Right lobe of liver (tissue), 6 donors: ENCODE data around the gene SNX9. TPM values are rescaled to one million over a fixed set of nuclear protein-coding genes. Genes with fewer than 3 reads are reported as not detected.

ENCODE experiments used
- ATAC-seq, 4 donors: fragments of 200-7000 bp; cut with Tn5 transposase; one replicate each; pipeline ENCODE4 v1.9.1; 2020; ENCODE audit warnings: mild to moderate bottlenecking in 4 of 4, moderate library complexity in 4 of 4
- DNase-seq, 3 donors: peaks; one replicate each; pipeline ENCODE4 v3.0.0-alpha.2; 2020
- H3K27ac ChIP-seq, 3 donors: fragments of 200-600 bp; one replicate each; pipeline ENCODE4 v1.8.0; 2022
- H3K27me3 ChIP-seq, 2 donors: fragments of 200-600 bp; one replicate each; pipeline ENCODE4 v1.8.0; 2022
- H3K36me3 ChIP-seq, 4 donors: fragments of 200-600 bp; sonication (generic) in 1 of 4; one replicate each; pipeline versions ENCODE4 v1.5.1 to v1.8.0; 2017 to 2022; ENCODE audit warnings: control low read depth in 1 of 4
- H3K4me1 ChIP-seq, 4 donors: fragments of 200-600 bp; sonication (generic) in 1 of 4; one replicate each; pipeline versions ENCODE4 v1.5.1 to v1.8.0; 2017 to 2022; ENCODE audit warnings: control low read depth in 1 of 4
- H3K4me3 ChIP-seq, 3 donors: fragments of 200-600 bp; one replicate each; pipeline ENCODE4 v1.8.0; 2022
- H3K9me3 ChIP-seq, 4 donors: fragments of 200-600 bp; sonication (generic) in 1 of 4; one replicate each; pipeline versions ENCODE4 v1.5.1 to v1.8.0; 2017 to 2022; ENCODE audit warnings: control low read depth in 1 of 4
- POLR2A ChIP-seq: fragments of 450-650 bp; IDR thresholded peaks from one replicate; pipeline ENCODE4 v1.6.1; 2017; ENCODE audit warnings: antibody characterized with exemption, mild to moderate bottlenecking
- WGBS: methylation state at CpG from one replicate; pipeline ENCODE4 v1.1.6; 2018; ENCODE audit warnings: low coverage, low lambda C conversion rate; ENCODE audit not compliant: insufficient coverage; ENCODE audit errors: missing lambda C conversion rate; 5-methylcytosine and 5-hydroxymethylcytosine counted together
- intact Hi-C, 2 donors: fragments of 100-400 bp; cut with DNase I; formaldehyde crosslinking; loops; one replicate each; pipeline versions ENCODE4 v1.11.2 to v1.14.1; 2022
- total RNA-seq, 6 experiments: library from RNA; depleted of rRNA in 2 of 6; stranded (reverse); fragments of >200 nt in 2 of 6; fragmentation: NEBNext Ultra II Directional in 3 of 6; extraction: Animal tissue kit (Norgen Biotek cat#: 25700) in 3 of 6; gene quantifications; one replicate each; pipeline versions ENCODE4 v1.1.0 to v1.2.4, GENCODE V29; 2016 to 2023
- TF ChIP-seq, protein P1 (sequence below), 4 donors: fragments of 200-600 bp in 3 of 4; fragments of 450-650 bp in 1 of 4; IDR thresholded peaks; one replicate each; pipeline versions ENCODE4 v1.5.1 to v1.8.0; 2016 to 2022; ENCODE audit warnings: antibody characterized with exemption in 4 of 4, mild to moderate bottlenecking in 2 of 4
- donor health status: DM: no; HTN: yes; CAD: no.
- donor health status: DM: no; HTN: no; CAD: no.
- donor health status: DM: no; HTN: no; CAD: no.
- donor health status: DM: no; HTN: yes; CAD: no.
- donor health status: DM: no; HTN: yes; CAD: no.

SNX9 gene
- total RNA-seq, 6 experiments from 2014 or later: 24.6 to 38.0 (median 29.3) TPM

- Histone ChIP-seq H3K36me3 (no peaks in the 10 kb centered on the region), H3K27me3 (no peaks in the 10 kb centered on the region), H3K9me3 (no peaks in the 10 kb centered on the region), H3K27ac (no peak overlapping the region), H3K4me1 (no peaks in the 10 kb centered on the region), H3K4me3 (no peak overlapping the region)
- 40% methylated on average over 3 of the region's 3 CpGs for WGBS
- DNase-seq (no peak), ATAC-seq (no peak)
- intact Hi-C loops: no loop called here
- TF ChIP-seq POLR2A: no peak
- TF ChIP-seq, protein P1, sequence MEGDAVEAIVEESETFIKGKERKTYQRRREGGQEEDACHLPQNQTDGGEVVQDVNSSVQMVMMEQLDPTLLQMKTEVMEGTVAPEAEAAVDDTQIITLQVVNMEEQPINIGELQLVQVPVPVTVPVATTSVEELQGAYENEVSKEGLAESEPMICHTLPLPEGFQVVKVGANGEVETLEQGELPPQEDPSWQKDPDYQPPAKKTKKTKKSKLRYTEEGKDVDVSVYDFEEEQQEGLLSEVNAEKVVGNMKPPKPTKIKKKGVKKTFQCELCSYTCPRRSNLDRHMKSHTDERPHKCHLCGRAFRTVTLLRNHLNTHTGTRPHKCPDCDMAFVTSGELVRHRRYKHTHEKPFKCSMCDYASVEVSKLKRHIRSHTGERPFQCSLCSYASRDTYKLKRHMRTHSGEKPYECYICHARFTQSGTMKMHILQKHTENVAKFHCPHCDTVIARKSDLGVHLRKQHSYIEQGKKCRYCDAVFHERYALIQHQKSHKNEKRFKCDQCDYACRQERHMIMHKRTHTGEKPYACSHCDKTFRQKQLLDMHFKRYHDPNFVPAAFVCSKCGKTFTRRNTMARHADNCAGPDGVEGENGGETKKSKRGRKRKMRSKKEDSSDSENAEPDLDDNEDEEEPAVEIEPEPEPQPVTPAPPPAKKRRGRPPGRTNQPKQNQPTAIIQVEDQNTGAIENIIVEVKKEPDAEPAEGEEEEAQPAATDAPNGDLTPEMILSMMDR (IDR thresholded peaks at IDR 0.05): no peak
Measured at GRCh38 chr6:157806131-157806855, 16.8 kb upstream of the SNX9 start.

GRCh38 chr6:157806856-157807215, 16.2 kb upstream of the SNX9 start:
- intact Hi-C loops: no loop called here
- DNase-seq (no peak), ATAC-seq (no peak)
- H3K4me3 ChIP-seq: no peak overlapping the region
- no peak overlapping the region for H3K27ac ChIP-seq
- no peaks in the 10 kb centered on the region for H3K27me3 ChIP-seq
- H3K4me1 ChIP-seq: no peaks in the 10 kb centered on the region
- no peak for TF ChIP-seq POLR2A
- WGBS: 84% methylated on average over 3 of the region's 3 CpGs
- no peaks in the 10 kb centered on the region for H3K36me3 ChIP-seq
- H3K9me3 ChIP-seq: no peaks in the 10 kb centered on the region

GRCh38 chr6:157808405-157808950, 14.6 kb upstream of the SNX9 start:
- WGBS: 94% methylated on average over 2 of the region's 2 CpGs
- intact Hi-C loops: no loop called here

DNA sequence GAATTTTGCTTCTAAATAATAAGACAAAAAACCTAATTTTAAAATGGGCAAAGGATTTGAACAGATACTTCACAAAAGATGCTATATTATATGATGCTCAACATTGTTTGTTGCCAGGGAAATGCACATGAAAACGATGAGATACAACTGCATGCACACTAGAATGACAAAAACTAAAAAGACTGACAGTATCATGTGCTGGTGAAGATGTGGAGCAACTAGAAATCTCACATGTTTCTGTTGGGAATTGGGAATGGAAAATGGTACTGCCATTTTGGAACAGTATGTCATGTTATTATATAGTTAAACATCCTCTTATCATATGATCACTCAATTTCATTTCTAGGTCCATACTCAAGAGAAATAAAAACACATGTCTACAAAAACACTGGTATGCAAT, 13.4 kb upstream of the SNX9 start:
- intact Hi-C loops: no loop called here

More at GRCh38 chr6:157808405-157808950, 14.6 kb upstream of the SNX9 start:
- ATAC-seq (no peak), DNase-seq (no peak)
- no peak overlapping the region for H3K27ac ChIP-seq
- TF ChIP-seq, protein P1 (IDR thresholded peaks at IDR 0.05): no peak
- TF ChIP-seq POLR2A: no peak
- no peak overlapping the region for H3K4me3 ChIP-seq
- no peaks in the 10 kb centered on the region for H3K9me3 ChIP-seq
- no peaks in the 10 kb centered on the region for H3K4me1 ChIP-seq
- H3K36me3 ChIP-seq: no peaks in the 10 kb centered on the region
- no peaks in the 10 kb centered on the region for H3K27me3 ChIP-seq

DNA sequence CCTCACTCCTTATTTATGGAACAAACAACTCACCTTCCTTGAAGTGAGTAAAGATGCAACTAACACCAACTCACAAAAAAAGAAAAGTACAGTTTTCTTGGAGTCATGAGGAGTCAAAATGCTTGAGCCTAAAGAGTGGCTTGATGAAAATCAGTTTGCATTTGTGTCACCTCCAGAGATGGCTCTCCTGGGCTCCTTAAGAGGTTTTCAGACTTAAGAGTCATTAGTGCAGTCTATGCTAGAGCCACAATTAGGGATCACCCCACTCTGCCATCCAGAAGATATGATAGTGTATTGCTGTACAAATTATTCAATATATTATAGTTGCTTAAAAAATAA, 11.9 kb upstream of the SNX9 start:
- ATAC-seq: no peak
- TF ChIP-seq, protein P1 (IDR thresholded peaks at IDR 0.05): no peak
- TF ChIP-seq POLR2A: no peak

More for the DNA sequence above, 13.4 kb upstream of the SNX9 start:
- 61% methylated on average over 1 of the region's 1 CpG for WGBS
- no peak for DNase-seq
- H3K36me3 ChIP-seq: no peaks in the 10 kb centered on the region
- TF ChIP-seq, protein P1 (IDR thresholded peaks at IDR 0.05): no peak
- no peak for TF ChIP-seq POLR2A
- no peak for ATAC-seq
- no peak overlapping the region for H3K4me3 ChIP-seq
- H3K4me1 ChIP-seq: no peaks in the 10 kb centered on the region
- no peak overlapping the region for H3K27ac ChIP-seq
- no peaks in the 10 kb centered on the region for H3K27me3 ChIP-seq
- no peaks in the 10 kb centered on the region for H3K9me3 ChIP-seq

More for the DNA sequence above, 11.9 kb upstream of the SNX9 start:
- Histone ChIP-seq H3K27ac (no peak overlapping the region), H3K9me3 (no peaks in the 10 kb centered on the region), H3K27me3 (no peaks in the 10 kb centered on the region), H3K4me3 (no peak overlapping the region), H3K4me1 (no peaks in the 10 kb centered on the region), H3K36me3 (no peaks in the 10 kb centered on the region)
- no peak for DNase-seq
- intact Hi-C loops: no loop called here
